MCF 10A (cell line): ENCODE measurements around the gene MGMT. TPM values are rescaled to one million over a fixed set of nuclear protein-coding genes. Genes with fewer than 3 reads are reported as not detected.

Experiments
- BruUV-seq: library from RNA; stranded (reverse); fragments of 400-500 nt; replicated peaks from 2 replicates; lab custom pipeline; 2021; lab: Mats Ljungman, UMichigan
- CTCF ChIA-PET: fragments of 300-600 bp; sonication (Branson Sonifier 250); formaldehyde crosslinking; extraction: SDS; loops from one replicate; lab custom pipeline; 2021; ENCODE audit warnings: antibody characterized with exemption, inconsistent platforms; lab: Yijun Ruan, JAX
- POLR2A ChIA-PET: fragments of 300-600, 350-650 bp; sonication (Branson Sonifier 250); formaldehyde crosslinking; extraction: SDS; loops from one replicate; lab custom pipeline; 2020; ENCODE audit warnings: antibody characterized with exemption, inconsistent platforms; lab: Yijun Ruan, JAX
- DNase-seq: peaks from one replicate; pipeline ENCODE4 v3.0.0-alpha.2; 2018; ENCODE audit not compliant: unreplicated experiment
- H3K27ac Mint-ChIP-seq: one replicate; pipeline ENCODE4 v1.8.0; 2022; ENCODE audit warnings: mild to moderate bottlenecking, low read depth, mixed read lengths; ENCODE audit not compliant: unreplicated experiment
- H3K27me3 Mint-ChIP-seq: one replicate; pipeline ENCODE4 v1.8.0; 2022; ENCODE audit warnings: mixed read lengths; ENCODE audit not compliant: insufficient read depth, unreplicated experiment
- H3K36me3 Mint-ChIP-seq: one replicate; pipeline ENCODE4 v1.8.0; 2022; ENCODE audit warnings: mild to moderate bottlenecking, moderate library complexity, mixed read lengths; ENCODE audit not compliant: insufficient read depth, unreplicated experiment
- H3K4me1 Mint-ChIP-seq: one replicate; pipeline ENCODE4 v1.8.0; 2022; ENCODE audit warnings: mixed read lengths; ENCODE audit not compliant: insufficient read depth, unreplicated experiment
- H3K4me3 Mint-ChIP-seq: one replicate; pipeline ENCODE4 v1.8.0; 2022; ENCODE audit warnings: mild to moderate bottlenecking, moderate library complexity, mixed read lengths; ENCODE audit not compliant: unreplicated experiment
- H3K9me3 Mint-ChIP-seq: one replicate; pipeline ENCODE4 v1.8.0; 2022; ENCODE audit warnings: mixed read lengths; ENCODE audit not compliant: unreplicated experiment
- intact Hi-C: fragments of 100-400 bp; cut with micrococcal nuclease; formaldehyde crosslinking; loops from 2 replicates; pipeline ENCODE4 v1.14.1; 2022
- total RNA-seq: library from RNA; stranded (reverse); gene quantifications from 2 replicates; pipeline ENCODE4 v1.2.3, GENCODE V29; 2022
- TF ChIP-seq, protein P1 (sequence below): fragments of 200-600 bp; IDR thresholded peaks from one replicate; pipeline ENCODE4 v1.8.0; 2022; ENCODE audit warnings: antibody characterized with exemption, mild to moderate bottlenecking; ENCODE audit not compliant: unreplicated experiment

Gene MGMT
- total RNA-seq, 1 experiment from 2014 or later = 18.0 TPM

DNA sequence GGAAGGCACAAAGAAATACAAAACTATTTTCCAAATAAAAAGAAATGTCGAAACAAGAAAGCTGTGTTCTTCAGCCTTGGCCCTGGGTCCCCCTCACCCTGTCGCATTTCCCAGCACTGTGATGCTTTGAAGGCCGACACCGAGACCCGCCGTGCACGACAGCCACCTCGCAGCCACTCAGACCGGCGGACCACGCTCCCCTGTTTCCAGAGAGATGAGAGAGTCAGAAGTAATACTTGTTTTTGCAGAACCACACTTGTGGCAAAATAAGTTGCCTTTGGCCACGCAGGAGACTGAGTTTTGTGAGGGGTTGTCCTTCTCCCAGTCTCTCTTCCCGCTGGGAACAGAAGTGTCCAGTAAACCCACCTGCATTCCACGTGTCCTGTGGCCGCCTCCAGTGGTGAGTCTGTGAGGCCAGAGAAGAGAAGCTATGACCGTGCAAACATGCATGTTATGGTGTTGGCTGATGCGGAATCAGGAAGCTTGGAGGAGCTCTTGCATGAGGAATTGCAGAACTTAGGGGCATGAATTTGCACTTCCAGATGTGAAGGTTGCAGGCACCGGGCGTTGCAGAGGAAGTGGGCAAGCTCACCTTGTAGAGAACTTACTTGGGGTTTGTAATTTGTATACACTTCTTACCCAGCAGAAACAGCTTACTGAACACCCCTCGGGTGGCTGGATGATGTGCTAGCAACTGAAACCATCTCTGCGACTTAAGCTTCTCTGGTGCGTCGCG lies 302.5 kb downstream of the MGMT start:
- H3K27me3 Mint-ChIP-seq = no peaks in the 10 kb centered on the region
- ChIA-PET POLR2A (no interaction called here), CTCF (no interaction called here)
- intact Hi-C loops = no loop called here
- DNase-seq = no peak
- no peaks in the 10 kb centered on the region for H3K9me3 Mint-ChIP-seq
- H3K4me1 Mint-ChIP-seq = no peaks in the 10 kb centered on the region
- BruUV-seq = no TSS peak
- no peak overlapping the region for H3K27ac Mint-ChIP-seq
- no peak overlapping the region for H3K4me3 Mint-ChIP-seq
- TF ChIP-seq, protein P1, sequence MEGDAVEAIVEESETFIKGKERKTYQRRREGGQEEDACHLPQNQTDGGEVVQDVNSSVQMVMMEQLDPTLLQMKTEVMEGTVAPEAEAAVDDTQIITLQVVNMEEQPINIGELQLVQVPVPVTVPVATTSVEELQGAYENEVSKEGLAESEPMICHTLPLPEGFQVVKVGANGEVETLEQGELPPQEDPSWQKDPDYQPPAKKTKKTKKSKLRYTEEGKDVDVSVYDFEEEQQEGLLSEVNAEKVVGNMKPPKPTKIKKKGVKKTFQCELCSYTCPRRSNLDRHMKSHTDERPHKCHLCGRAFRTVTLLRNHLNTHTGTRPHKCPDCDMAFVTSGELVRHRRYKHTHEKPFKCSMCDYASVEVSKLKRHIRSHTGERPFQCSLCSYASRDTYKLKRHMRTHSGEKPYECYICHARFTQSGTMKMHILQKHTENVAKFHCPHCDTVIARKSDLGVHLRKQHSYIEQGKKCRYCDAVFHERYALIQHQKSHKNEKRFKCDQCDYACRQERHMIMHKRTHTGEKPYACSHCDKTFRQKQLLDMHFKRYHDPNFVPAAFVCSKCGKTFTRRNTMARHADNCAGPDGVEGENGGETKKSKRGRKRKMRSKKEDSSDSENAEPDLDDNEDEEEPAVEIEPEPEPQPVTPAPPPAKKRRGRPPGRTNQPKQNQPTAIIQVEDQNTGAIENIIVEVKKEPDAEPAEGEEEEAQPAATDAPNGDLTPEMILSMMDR = no peak
- H3K36me3 Mint-ChIP-seq = peaks cover 9% of the 10 kb centered on the region

DNA sequence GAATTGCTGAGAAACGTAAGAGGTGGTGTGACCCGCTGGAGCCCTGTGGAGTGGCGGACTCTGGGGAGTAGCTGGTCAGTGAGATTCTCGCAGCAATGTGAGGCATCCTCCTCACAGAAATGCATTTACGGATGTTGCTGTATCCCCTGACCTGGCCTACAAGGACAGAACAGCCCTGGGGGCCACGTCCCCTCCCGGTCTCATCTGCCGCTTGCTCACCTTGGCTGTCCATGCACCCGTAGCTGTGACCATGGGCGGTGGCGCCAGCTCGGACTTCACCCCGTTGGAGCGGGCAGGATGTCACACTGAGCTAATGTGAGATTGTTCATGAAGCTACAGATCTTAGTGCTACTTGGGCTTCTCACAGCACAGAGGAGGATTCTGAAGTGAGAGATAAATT lies 303.2 kb downstream of the MGMT start:
- intact Hi-C loops = no loop called here
- H3K27me3 Mint-ChIP-seq = no peaks in the 10 kb centered on the region
- no peak overlapping the region for H3K27ac Mint-ChIP-seq
- CTCF ChIA-PET = no interaction called here
- H3K4me3 Mint-ChIP-seq = no peak overlapping the region
- POLR2A ChIA-PET = no interaction called here
- peaks cover 9% of the 10 kb centered on the region for H3K36me3 Mint-ChIP-seq
- no peaks in the 10 kb centered on the region for H3K9me3 Mint-ChIP-seq
- no peaks in the 10 kb centered on the region for H3K4me1 Mint-ChIP-seq
- TF ChIP-seq, protein P1 = no peak
- no TSS peak for BruUV-seq
- DNase-seq = no peak

DNA sequence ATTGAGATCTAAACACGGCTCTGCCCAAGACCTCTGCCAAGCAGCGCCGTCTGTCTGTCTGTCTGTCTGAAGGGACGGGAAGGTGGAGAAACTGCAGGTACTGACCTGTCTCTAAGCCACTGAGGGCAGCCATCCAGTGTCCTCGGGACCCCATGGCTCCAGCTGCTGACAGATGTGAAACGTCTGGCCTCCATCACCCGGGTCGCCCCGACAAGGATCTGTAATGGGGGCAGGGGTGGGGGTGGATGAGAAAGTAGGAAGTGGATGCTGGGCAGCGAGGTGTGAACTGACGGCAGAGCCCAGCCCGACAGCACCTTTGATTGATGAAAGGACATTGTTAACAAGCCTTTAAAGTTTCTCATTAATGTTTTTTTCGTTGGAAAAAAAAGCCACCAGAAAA lies 304.0 kb downstream of the MGMT start:
- Mint-ChIP-seq H3K4me1 (no peaks in the 10 kb centered on the region), H3K27me3 (no peaks in the 10 kb centered on the region), H3K36me3 (peaks cover 9% of the 10 kb centered on the region), H3K4me3 (no peak overlapping the region), H3K27ac (no peak overlapping the region), H3K9me3 (no peaks in the 10 kb centered on the region)
- CTCF ChIA-PET = interaction anchor here (0.6 to 1.0 kb wide), 2 partner anchors 12 to 83 kb away, joined by 3 read pairs; no protein-coding TSS in a partner anchor
- POLR2A ChIA-PET = no interaction called here
- BruUV-seq = no TSS peak
- TF ChIP-seq, protein P1 = no peak
- intact Hi-C loops = no loop called here
- no peak for DNase-seq

GRCh38 chr10:129771576-129771975 lies 304.5 kb downstream of the MGMT start:
- Mint-ChIP-seq H3K36me3 (peaks cover 9% of the 10 kb centered on the region), H3K9me3 (no peaks in the 10 kb centered on the region), H3K27me3 (no peaks in the 10 kb centered on the region), H3K27ac (no peak overlapping the region), H3K4me1 (no peaks in the 10 kb centered on the region), H3K4me3 (no peak overlapping the region)
- intact Hi-C loops = no loop called here
- no TSS peak for BruUV-seq
- ChIA-PET CTCF (interaction anchor here (0.6 to 1.0 kb wide), 2 partner anchors 12 to 82 kb away, joined by 3 read pairs; no protein-coding TSS in a partner anchor), POLR2A (no interaction called here)
- TF ChIP-seq, protein P1 = no peak
- DNase-seq = no peak
